GM23338 (cell line): Measurements from ENCODE around the gene AMIGO1.

Source experiments
- CREB1 ChIP-seq: fragments of 250-450 bp; sonication (Bioruptor Pico); IDR thresholded peaks from 2 replicates; pipeline ENCODE4 v1.5.0; 2020; ENCODE audit warnings: low read depth, mild to moderate bottlenecking, moderate library complexity
- CTCF ChIP-seq, 2 experiments: fragments of 200-600 bp in 1 of 2; sonication (generic) in 1 of 2; conservative IDR thresholded peaks; 2 replicates each; pipeline versions ENCODE4 v1.5.1 to v1.6.1; 2016 to 2017; ENCODE audit warnings: antibody characterized with exemption in 2 of 2, low read depth in 2 of 2, mild to moderate bottlenecking in 2 of 2, moderate library complexity in 1 of 2
- ETS1 ChIP-seq: IDR thresholded peaks from 2 replicates; pipeline ENCODE4 v1.6.1; 2016; ENCODE audit warnings: antibody characterized with exemption
- EZH2 ChIP-seq: fragments of 200-600 bp; sonication (generic); IDR thresholded peaks from one replicate; pipeline ENCODE4 v1.8.0; 2017; ENCODE audit warnings: antibody characterized with exemption, mild to moderate bottlenecking, low read depth; ENCODE audit not compliant: unreplicated experiment
- EZH2phosphoT487 ChIP-seq: fragments of 200-600 bp; sonication (generic); IDR thresholded peaks from one replicate; pipeline ENCODE4 v1.8.1; 2018; ENCODE audit warnings: antibody characterized with exemption; ENCODE audit not compliant: unreplicated experiment
- JUNB ChIP-seq: IDR thresholded peaks from one replicate; pipeline ENCODE4 v1.6.1; 2016; ENCODE audit warnings: antibody characterized with exemption; ENCODE audit not compliant: unreplicated experiment
- NANOG ChIP-seq: IDR thresholded peaks from 2 replicates; pipeline ENCODE4 v1.6.1; 2016; ENCODE audit warnings: antibody characterized with exemption, borderline replicate concordance
- POLR2AphosphoS5 ChIP-seq: IDR thresholded peaks from 2 replicates; pipeline ENCODE4 v1.6.1; 2016; ENCODE audit warnings: antibody characterized with exemption, low read depth
- REST ChIP-seq: IDR thresholded peaks from one replicate; pipeline ENCODE4 v1.6.1; 2018; ENCODE audit warnings: antibody characterized with exemption; ENCODE audit not compliant: unreplicated experiment
- STAT1 ChIP-seq: IDR thresholded peaks from one replicate; pipeline ENCODE4 v1.6.1; 2016; ENCODE audit warnings: antibody characterized with exemption; ENCODE audit not compliant: unreplicated experiment
- ZNF114 ChIP-seq: fragments of 250-450 bp; sonication (Bioruptor Pico); IDR thresholded peaks from 2 replicates; pipeline ENCODE4 v1.5.0; 2020; ENCODE audit warnings: mild to moderate bottlenecking, moderate library complexity
- ZNF331 ChIP-seq: fragments of 250-450 bp; sonication (Bioruptor Pico); IDR thresholded peaks from 2 replicates; pipeline ENCODE4 v1.5.0; 2020; ENCODE audit warnings: low read depth, mild to moderate bottlenecking, moderate library complexity

GRCh38 chr1:109503935-109504334, 5.6 kb downstream of the AMIGO1 start:
- TF ChIP-seq CTCF (conservative IDR thresholded peaks at IDR 0.05; ENCODE audit: low read depth in 2 of 2) (no peak), EZH2 (no peak), JUNB (no peak), ZNF114 (no peak), ZNF331 (CRISPR knock-in tag) (no peak), POLR2AphosphoS5 (no peak), CREB1 (CRISPR knock-in tag) (no peak), STAT1 (no peak), EZH2phosphoT487 (no peak), REST (no peak), NANOG (no peak), ETS1 (no peak)
